Ishikawa (cell line): Measurements from ENCODE around the gene PDSS2.

Source experiments
- RAD21 ChIP-seq: IDR thresholded peaks from 2 replicates; pipeline ENCODE4 v1.6.1; 2012; ENCODE audit warnings: low read depth
- TF ChIP-seq, protein P1 (sequence below): IDR thresholded peaks from 2 replicates; pipeline ENCODE4 v1.6.1; 2012; ENCODE audit warnings: low read depth, mild to moderate bottlenecking

GRCh38 chr6:107444277-107444676 lies 15.1 kb downstream of the PDSS2 start:
- TF ChIP-seq, protein P1, sequence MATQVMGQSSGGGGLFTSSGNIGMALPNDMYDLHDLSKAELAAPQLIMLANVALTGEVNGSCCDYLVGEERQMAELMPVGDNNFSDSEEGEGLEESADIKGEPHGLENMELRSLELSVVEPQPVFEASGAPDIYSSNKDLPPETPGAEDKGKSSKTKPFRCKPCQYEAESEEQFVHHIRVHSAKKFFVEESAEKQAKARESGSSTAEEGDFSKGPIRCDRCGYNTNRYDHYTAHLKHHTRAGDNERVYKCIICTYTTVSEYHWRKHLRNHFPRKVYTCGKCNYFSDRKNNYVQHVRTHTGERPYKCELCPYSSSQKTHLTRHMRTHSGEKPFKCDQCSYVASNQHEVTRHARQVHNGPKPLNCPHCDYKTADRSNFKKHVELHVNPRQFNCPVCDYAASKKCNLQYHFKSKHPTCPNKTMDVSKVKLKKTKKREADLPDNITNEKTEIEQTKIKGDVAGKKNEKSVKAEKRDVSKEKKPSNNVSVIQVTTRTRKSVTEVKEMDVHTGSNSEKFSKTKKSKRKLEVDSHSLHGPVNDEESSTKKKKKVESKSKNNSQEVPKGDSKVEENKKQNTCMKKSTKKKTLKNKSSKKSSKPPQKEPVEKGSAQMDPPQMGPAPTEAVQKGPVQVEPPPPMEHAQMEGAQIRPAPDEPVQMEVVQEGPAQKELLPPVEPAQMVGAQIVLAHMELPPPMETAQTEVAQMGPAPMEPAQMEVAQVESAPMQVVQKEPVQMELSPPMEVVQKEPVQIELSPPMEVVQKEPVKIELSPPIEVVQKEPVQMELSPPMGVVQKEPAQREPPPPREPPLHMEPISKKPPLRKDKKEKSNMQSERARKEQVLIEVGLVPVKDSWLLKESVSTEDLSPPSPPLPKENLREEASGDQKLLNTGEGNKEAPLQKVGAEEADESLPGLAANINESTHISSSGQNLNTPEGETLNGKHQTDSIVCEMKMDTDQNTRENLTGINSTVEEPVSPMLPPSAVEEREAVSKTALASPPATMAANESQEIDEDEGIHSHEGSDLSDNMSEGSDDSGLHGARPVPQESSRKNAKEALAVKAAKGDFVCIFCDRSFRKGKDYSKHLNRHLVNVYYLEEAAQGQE, result no peak
- no peak for TF ChIP-seq RAD21
